Measurements from ENCODE around the gene ITGB1BP1.

DNA sequence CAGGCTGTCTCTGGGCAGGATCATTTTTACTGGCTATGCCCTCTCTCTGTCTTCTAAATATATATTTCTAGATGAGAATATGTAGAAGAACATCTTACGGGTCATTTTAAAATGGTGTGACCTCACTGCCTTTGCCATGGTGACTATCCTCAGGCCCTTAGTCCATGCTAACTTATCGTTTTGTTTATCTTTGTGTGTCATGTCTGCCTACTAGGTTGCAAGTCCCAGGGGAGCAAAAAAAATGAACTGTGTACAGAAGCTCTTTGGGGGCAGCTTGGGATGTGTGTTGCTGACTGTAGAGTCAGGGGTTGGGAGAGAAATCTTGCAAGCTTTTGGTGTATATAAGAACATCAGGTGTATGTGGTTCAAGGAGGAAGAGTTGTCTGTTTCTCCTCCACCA, 11.2 kb upstream of the ITGB1BP1 start:
- no peak for TF ChIP-seq POLR2A (IDR thresholded peaks at IDR 0.05)
- TF ChIP-seq, protein P1, sequence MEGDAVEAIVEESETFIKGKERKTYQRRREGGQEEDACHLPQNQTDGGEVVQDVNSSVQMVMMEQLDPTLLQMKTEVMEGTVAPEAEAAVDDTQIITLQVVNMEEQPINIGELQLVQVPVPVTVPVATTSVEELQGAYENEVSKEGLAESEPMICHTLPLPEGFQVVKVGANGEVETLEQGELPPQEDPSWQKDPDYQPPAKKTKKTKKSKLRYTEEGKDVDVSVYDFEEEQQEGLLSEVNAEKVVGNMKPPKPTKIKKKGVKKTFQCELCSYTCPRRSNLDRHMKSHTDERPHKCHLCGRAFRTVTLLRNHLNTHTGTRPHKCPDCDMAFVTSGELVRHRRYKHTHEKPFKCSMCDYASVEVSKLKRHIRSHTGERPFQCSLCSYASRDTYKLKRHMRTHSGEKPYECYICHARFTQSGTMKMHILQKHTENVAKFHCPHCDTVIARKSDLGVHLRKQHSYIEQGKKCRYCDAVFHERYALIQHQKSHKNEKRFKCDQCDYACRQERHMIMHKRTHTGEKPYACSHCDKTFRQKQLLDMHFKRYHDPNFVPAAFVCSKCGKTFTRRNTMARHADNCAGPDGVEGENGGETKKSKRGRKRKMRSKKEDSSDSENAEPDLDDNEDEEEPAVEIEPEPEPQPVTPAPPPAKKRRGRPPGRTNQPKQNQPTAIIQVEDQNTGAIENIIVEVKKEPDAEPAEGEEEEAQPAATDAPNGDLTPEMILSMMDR (IDR thresholded peaks at IDR 0.05) = no peak
